SK-N-SH (cell line): ENCODE data around the gene CDH7.

Experiments used
- CTCF ChIP-seq: fragments of 200-600 bp; sonication (generic); IDR thresholded peaks from 2 replicates; pipeline ENCODE4 v1.6.1; 2017; ENCODE audit warnings: antibody characterized with exemption, mild to moderate bottlenecking, moderate library complexity
- EP300 ChIP-seq, 2 experiments: IDR thresholded peaks; 2 replicates each; pipeline versions ENCODE4 v1.4.0 to v1.6.1; 2012; ENCODE audit warnings: borderline replicate concordance in 1 of 2, low read depth in 1 of 2, low read length in 1 of 2
- EZH2phosphoT487 ChIP-seq: fragments of 200-600 bp; sonication (generic); IDR thresholded peaks from 2 replicates; pipeline ENCODE4 v1.6.1; 2017; ENCODE audit warnings: low read depth, mixed run types, mild to moderate bottlenecking, antibody characterized with exemption, moderate library complexity, borderline replicate concordance
- JUND ChIP-seq: IDR thresholded peaks from 2 replicates; pipeline ENCODE4 v1.4.0; 2012
- MAX ChIP-seq: IDR thresholded peaks from 2 replicates; pipeline ENCODE4 v1.4.0; 2012; ENCODE audit warnings: low read depth
- NFIC ChIP-seq: IDR thresholded peaks from 2 replicates; pipeline ENCODE4 v1.4.0; 2012; ENCODE audit warnings: borderline replicate concordance
- POLR2AphosphoS5 ChIP-seq: IDR thresholded peaks from 2 replicates; pipeline ENCODE4 v1.6.1; 2012; ENCODE audit warnings: low read depth, low read length
- RAD21 ChIP-seq: IDR thresholded peaks from 2 replicates; pipeline ENCODE4 v1.6.1; 2012; ENCODE audit warnings: mild to moderate bottlenecking, low read length
- REST ChIP-seq: IDR thresholded peaks from 2 replicates; pipeline ENCODE4 v1.6.1; 2012; ENCODE audit warnings: mild to moderate bottlenecking, low read depth, low read length, moderate library complexity
- SIN3A ChIP-seq: IDR thresholded peaks from 2 replicates; pipeline ENCODE4 v1.6.1; 2012; ENCODE audit warnings: low read depth, mild to moderate bottlenecking, low read length, moderate library complexity, borderline replicate concordance
- TAF1 ChIP-seq: IDR thresholded peaks from 2 replicates; pipeline ENCODE4 v1.6.1; 2012; ENCODE audit warnings: low read depth, mild to moderate bottlenecking, low read length, moderate library complexity, borderline replicate concordance
- TCF12 ChIP-seq: IDR thresholded peaks from 2 replicates; pipeline ENCODE4 v1.4.0; 2012
- YY1 ChIP-seq: IDR thresholded peaks from 2 replicates; pipeline ENCODE4 v1.4.0; 2012; ENCODE audit warnings: low read depth, mild to moderate bottlenecking

GRCh38 chr18:65704046-65704445 lies 46.8 kb upstream of the CDH7 start:
- TF ChIP-seq EZH2phosphoT487 = no peak
- TF ChIP-seq CTCF = no peak
- TF ChIP-seq JUND = no peak
- TF ChIP-seq POLR2AphosphoS5 = no peak
- no peak for TF ChIP-seq NFIC
- TF ChIP-seq MAX = no peak
- no peak for TF ChIP-seq TAF1
- no peak for TF ChIP-seq REST
- no peak for TF ChIP-seq SIN3A
- no peak for TF ChIP-seq YY1
- TF ChIP-seq RAD21 = no peak
- no peak for TF ChIP-seq EP300 (IDR thresholded peaks at IDR 0.05; ENCODE audit: borderline replicate concordance in 1 of 2, low read depth in 1 of 2, low read length in 1 of 2)
- TF ChIP-seq TCF12 = no peak
